Measurements from ENCODE around the gene STAP1.
"Not testable (repeated sequence)": the region's sequence is repeated elsewhere in the genome, so short reads cannot be mapped to it uniquely, and the experiment has no call there.

The STAP1 gene

GRCh38 chr4:67558493-67558892, at the start of gene STAP1:
Gene STAP1, plus strand, starts transcription at chr4:67558727. Its CDS starts 83 bp downstream, at chr4:67558810.
- peak; percentile 88 for DNase-seq

DNA sequence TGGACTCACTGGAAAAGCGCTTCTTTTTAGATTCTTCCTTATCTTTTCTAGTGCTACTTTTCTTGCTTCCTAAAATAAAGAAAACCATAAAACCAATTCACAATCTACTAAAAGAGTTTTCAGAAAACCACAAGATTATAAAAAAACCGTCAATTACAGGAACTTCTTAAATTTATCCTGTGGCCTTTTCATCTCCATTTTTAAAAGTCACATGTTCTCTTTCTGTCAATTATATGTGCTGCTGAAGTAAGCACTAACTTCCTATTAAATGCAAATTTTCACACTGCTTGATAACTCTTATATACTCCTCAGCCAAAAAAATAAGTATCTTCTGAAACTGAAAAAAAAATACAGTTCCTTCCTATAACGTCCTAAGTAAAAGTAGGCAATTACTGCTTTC, 46.0 kb upstream of the STAP1 start:
- DNase-seq = peak; percentile 58

- no peak for DNase-seq
Measured at GRCh38 chr4:67520141-67520540, 38.4 kb upstream of the STAP1 start.

DNA sequence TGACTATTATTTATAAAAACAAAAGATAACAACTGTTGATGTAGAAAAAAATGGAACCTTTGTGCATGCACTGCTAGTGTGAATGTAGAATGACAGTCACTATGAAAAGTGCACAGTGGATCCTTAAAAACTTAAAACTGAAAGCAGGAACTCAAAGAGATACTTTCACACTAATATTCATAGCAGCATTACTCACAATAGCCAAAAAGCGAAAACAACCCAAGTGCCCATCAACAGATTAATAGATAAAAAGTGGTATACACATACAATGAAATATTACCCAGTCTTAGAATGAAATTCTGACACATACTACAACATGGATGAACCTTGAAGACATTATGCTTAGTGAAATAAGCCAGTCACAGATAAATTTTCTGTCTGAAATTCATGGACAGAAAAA, 37.0 kb upstream of the STAP1 start:
- DNase-seq = no peak

- no peak for DNase-seq
Measured at GRCh38 chr4:67522230-67522629, 36.3 kb upstream of the STAP1 start.

DNA sequence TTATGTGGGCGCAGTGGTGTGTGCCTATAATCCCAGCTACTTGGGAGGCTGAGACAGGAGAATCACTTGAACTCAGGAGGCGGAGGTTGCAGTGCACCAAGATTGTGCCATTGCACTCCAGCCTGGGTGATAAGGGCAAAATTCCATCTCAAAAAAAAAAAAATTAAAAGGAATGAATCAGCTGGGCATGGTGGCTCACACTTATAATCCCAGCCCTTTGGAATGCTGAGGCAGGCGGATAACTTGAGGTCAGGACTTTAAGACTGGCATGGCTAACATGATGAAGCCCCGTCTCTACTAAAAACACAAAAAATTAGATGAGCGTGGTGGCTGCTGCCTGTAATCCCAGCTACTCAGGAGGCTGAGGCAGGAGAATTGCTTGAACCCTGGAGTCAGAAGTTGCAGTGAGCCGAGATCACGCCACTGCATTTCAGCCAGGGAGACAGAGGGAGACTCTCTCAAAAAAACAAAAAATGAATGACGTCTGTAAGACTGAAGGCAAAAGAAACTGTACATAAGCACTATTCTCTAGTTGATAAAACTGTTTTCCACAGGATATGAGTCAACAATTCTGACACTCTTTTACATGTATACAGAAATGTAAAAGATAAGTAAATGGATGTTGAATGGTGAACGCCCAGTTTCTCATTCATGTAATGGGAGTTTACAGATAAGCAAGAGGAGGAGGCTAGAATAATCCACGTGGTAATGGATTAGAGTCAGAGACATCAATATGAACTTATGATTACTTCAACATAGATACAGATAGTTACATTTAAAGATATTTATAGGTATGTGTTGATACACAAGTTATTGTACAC, 35.5 kb upstream of the STAP1 start:
- DNase-seq = peak; percentile 95

GRCh38 chr4:67524140-67524539, 34.4 kb upstream of the STAP1 start:
- not testable (repeated sequence) for DNase-seq

DNA sequence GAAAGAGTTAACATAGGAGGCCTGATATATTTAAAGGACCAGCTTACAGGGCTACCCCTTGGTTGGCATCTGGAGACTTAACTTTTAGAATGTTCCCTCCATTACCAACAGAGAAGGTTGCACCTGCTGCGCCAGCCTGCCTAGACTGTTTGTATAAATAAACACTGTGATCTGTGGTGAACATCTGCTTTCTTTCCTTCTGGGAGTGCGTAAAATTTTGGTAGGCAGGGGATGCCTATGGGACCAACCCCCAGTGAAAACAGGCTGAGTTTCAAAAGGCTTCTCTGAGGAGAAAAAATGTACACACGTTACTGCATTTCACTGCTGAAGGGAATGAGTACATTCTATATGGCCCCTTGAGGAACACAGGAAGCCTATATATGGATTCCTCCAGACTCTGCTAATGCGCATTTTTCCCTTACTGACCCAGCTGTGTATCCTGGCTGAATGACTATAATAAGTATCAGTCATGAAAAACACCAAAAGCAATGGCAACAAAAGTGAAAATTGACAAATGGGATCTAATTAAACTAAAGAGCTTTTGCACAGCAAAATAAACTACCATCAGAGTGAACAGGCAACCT, 27.1 kb upstream of the STAP1 start:
- no peak for DNase-seq

- not testable (repeated sequence) for DNase-seq
Measured at GRCh38 chr4:67532397-67532796, 26.1 kb upstream of the STAP1 start.

DNA sequence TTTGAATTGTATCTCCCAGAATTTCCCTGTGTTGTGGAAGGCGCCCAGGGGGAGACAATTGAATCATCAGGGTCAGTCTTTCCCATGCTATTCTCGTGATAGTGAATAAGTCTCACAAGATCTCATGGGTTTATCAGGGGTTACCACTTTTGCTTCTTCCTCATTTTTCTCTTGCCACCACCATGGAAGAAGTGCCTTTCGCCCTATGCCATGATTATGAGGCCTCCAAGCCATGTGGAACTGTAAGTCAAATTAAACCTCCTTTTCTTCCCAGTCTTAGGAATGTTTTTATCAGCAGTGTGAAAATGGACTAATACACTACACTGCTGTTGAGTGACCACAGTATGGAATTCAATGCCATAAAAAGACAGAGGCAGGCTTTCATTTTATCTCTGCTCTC, 25.4 kb upstream of the STAP1 start:
- DNase-seq = no peak

DNA sequence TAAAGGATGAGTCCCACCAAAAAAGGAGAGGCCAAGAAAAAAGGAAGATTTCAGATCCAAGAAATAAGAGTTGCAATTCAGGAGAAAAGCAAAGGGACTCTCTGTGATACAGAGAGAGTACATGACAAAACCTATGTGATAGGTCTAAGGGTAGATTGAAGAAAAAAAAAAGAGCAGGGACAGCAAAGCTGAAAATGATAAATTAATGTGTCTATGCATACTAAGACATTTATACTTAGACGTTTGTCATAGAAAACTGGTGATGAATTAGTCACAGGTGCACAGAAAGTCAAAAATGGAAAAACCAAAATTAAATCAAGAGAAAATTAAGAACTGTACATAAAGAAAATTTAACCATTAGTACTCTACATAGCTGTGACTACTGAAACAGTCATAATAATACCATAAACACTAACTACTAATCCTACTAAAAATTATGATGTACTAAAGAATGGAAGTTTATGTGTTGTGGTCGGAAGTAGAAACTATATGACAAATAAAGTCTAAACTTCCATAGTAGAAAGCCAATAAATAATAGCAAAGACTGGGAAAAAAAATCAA, 23.2 kb upstream of the STAP1 start:
- DNase-seq = no peak

- DNase-seq = no peak
Measured at GRCh38 chr4:67539830-67540229, 18.7 kb upstream of the STAP1 start.

GRCh38 chr4:67542076-67542475, 16.5 kb upstream of the STAP1 start:
- DNase-seq = no peak

- DNase-seq = peak; percentile 99
Measured at GRCh38 chr4:67545199-67546003, 13.1 kb upstream of the STAP1 start, which contains the start of gene CENPC. Gene CENPC, minus strand, starts transcription at chr4:67545503. Its CDS starts 148 bp downstream, at chr4:67545355.

GRCh38 chr4:67546004-67546356, 12.5 kb upstream of the STAP1 start:
- peak; percentile 47 for DNase-seq

DNA sequence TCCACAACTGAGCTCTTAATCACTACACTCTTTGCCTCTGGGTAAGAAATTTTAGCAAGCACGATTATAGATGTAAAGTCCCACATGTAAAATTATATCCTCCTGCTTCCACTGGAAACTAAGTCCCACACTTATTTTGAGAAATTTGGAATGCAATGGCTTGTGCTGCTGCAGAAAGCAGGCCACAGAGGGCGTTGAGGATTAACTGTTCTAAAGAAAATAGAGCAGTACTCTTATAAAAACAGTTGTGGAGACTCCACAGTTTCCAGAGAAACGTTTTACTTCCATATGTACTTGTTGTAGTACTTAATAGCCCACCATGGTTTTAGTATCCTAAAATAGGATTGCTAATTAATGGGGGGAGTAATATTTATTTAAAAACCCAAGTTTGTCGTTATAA, 11.6 kb upstream of the STAP1 start:
- no peak for DNase-seq

DNA sequence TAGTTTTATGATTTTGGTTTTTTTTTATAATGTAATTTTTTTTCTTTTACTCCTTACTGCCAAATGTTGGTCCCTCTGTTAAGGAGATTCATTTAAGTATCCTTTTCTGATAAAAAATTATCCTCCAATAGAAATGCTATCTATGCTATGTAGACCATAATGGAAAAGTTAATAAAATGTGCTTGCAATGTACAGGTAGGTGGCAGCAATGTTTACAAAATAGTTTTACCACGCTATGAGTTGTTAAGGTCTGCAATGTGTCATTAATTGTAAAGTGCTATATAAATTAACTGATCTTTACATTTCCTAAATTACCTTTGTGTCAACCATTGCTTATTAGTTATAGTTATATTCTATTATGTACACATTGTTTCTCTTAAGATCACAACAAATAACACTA, 9.4 kb upstream of the STAP1 start:
- DNase-seq = peak; percentile 83

- no peak for DNase-seq
Measured at GRCh38 chr4:67550451-67550850, 8.1 kb upstream of the STAP1 start.

DNA sequence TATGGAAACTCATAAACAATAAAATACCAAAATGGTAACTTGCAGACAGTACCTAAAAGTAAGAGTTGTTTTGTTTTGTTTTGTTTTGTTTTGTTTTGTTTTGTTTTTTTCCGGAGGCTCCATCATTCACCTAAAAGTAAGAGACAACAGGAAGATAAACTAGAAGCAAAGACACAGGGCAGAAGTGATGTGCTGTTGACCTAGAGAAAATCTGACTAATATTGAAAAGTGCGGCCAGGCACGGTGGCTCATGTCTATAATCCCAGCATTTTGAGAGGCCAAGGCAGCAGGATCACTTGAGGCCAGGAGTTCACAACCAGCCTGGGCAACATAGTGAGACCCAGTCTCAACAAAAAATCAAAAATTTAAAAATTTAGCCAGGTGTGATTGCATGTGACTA, 7.7 kb upstream of the STAP1 start:
- DNase-seq = no peak

DNA sequence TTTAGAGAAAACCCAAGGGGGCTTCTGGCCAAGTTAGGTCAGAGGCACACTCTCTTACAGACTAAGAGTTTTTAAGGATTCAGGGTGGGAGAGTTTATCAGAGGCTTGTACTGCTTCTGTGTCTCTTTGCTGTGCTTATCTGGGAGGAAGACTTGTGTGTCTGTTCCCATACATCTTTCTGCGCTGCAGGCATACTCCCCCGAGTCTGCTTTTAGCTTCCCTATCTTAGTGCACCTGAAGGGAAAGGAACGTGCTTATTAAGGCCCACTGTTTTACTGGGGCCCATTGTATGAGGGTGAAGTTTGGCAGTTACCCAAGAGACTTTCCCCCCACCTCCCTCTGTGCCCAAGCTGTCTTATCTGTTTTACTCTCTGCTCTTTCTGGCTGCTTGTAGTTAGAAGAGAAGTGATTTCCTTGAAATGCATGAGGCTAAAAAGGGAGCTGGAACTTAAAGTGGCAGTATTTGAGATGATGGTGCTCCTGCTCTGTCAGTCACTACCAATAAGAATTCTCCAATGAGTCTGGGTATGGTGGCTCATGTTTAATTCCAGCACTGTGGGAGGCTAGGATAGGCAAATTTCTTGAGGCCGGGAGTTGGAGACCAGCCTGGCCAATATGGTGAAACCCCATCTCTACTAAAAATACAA, 6.3 kb upstream of the STAP1 start:
- DNase-seq = peak; percentile 87

DNA sequence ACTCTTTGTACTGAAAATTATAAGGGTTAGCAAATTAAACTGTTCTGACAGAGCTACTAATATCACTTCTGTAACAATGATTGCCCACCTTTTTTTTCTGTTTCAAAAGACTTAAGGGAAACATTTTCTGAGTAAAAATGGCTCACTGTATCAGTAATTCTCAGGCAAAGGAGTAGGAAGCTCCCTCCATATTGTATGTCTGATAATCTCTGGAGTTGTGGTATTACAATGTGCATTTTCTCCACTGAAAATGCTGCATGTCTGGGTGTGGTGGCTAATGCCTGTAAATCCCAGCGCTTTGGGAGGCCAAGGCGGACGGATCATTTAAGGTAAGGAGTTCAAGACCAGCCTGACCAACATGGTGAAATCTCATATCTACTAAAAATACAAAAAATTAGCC, 4.4 kb upstream of the STAP1 start:
- DNase-seq = peak; percentile 62

- DNase-seq = no peak
Measured at GRCh38 chr4:67555447-67555846, 3.1 kb upstream of the STAP1 start.

GRCh38 chr4:67556436-67556835, 2.1 kb upstream of the STAP1 start:
- no peak for DNase-seq

Measured in hematopoietic multipotent progenitor cell treated with erythropoietin and hydrocortisone succinate and interleukin-3 and kit ligand, for 4 days (in vitro differentiated cells).